ENCODE results near the gene EWSR1. TPM values are rescaled to one million over a fixed set of nuclear protein-coding genes. Genes with fewer than 3 reads are reported as not detected.

The EWSR1 gene
- total and polyA plus RNA-seq, 2 experiments from 2014 or later = 154 to 210 TPM

GRCh38 chr22:29299136-29299900, 31.2 kb downstream of the EWSR1 start:
- 88 to 89% methylated on average over 19 of the region's 19 CpGs for WGBS, 2 experiments (ENCODE audit: low coverage in 1 of 2, low lambda C conversion rate in 2 of 2, missing lambda C conversion rate in 2 of 2)
- Histone ChIP-seq H3K9ac (no peak overlapping the region), H3K9me2 (ENCODE audit: insufficient read depth) (no peaks in the 10 kb centered on the region), H4K20me1 (ENCODE audit: insufficient read depth) (no peaks in the 10 kb centered on the region), H3K4me1 (ENCODE audit: insufficient read depth) (no peaks in the 10 kb centered on the region), H2AFZ (no peak overlapping the region), H3F3A (ENCODE audit: insufficient read depth) (peaks cover 56% of the 10 kb centered on the region), H3K79me2 (ENCODE audit: insufficient read depth) (peaks cover 11% of the 10 kb centered on the region; the same call in 1 of the 2 replicates), H3K27me3 (replicated peaks; ENCODE audit: insufficient read depth) (no peaks in the 10 kb centered on the region), H3K4me3 (no peak overlapping the region), H3K36me3 (ENCODE audit: low read depth) (peaks cover 62% of the 10 kb centered on the region), H3K27ac (no peak overlapping the region), H3K9me3 (ENCODE audit: low read depth) (no peaks in the 10 kb centered on the region), H3K4me2 (ENCODE audit: unreplicated experiment) (no peak overlapping the region)
- in situ Hi-C loops (cut with MboI) = no loop called here
- no peak for DNase-seq
- TF ChIP-seq EZH2 (IDR thresholded peaks at IDR 0.05; ENCODE audit: insufficient read depth, poor library complexity, severe bottlenecking) = no peak
- no peak for TF ChIP-seq EZH2phosphoT487 (IDR thresholded peaks at IDR 0.05; ENCODE audit: insufficient read depth, low read depth)

- H2AFZ ChIP-seq = no peak overlapping the region
- DNase-seq = no peak
- H3K9me3 ChIP-seq (ENCODE audit: low read depth) = no peaks in the 10 kb centered on the region
- no peaks in the 10 kb centered on the region for H4K20me1 ChIP-seq (ENCODE audit: insufficient read depth)
- no peak for TF ChIP-seq EZH2phosphoT487 (IDR thresholded peaks at IDR 0.05; ENCODE audit: insufficient read depth, low read depth)
- no peak for TF ChIP-seq EZH2 (IDR thresholded peaks at IDR 0.05; ENCODE audit: insufficient read depth, poor library complexity, severe bottlenecking)
- peaks cover 50% of the 10 kb centered on the region for H3K36me3 ChIP-seq (ENCODE audit: low read depth)
- no peak overlapping the region for H3K4me2 ChIP-seq (ENCODE audit: unreplicated experiment)
- no peaks in the 10 kb centered on the region for H3K4me1 ChIP-seq (ENCODE audit: insufficient read depth)
- H3K9ac ChIP-seq = no peak overlapping the region
- H3K79me2 ChIP-seq (ENCODE audit: insufficient read depth) = 0 out of 2 replicates have a peak, but pooled peaks cover 7% of the 10 kb centered on the region
- peaks cover 55% of the 10 kb centered on the region for H3F3A ChIP-seq (ENCODE audit: insufficient read depth)
- H3K27ac ChIP-seq = no peak overlapping the region
- 73 to 74% methylated on average over 4 of the region's 4 CpGs for WGBS, 2 experiments (ENCODE audit: low coverage in 1 of 2, low lambda C conversion rate in 2 of 2, missing lambda C conversion rate in 2 of 2)
- H3K27me3 ChIP-seq (replicated peaks; ENCODE audit: insufficient read depth) = no peaks in the 10 kb centered on the region
- in situ Hi-C loops (cut with MboI) = no loop called here
- no peak overlapping the region for H3K4me3 ChIP-seq
- H3K9me2 ChIP-seq (ENCODE audit: insufficient read depth) = no peaks in the 10 kb centered on the region
These were observed 32.4 kb downstream of the EWSR1 start for GRCh38 chr22:29300467-29300806.

- H3F3A ChIP-seq (ENCODE audit: insufficient read depth) = peaks cover 49% of the 10 kb centered on the region
- no peaks in the 10 kb centered on the region for H4K20me1 ChIP-seq (ENCODE audit: insufficient read depth)
- H3K9me2 ChIP-seq (ENCODE audit: insufficient read depth) = no peaks in the 10 kb centered on the region
- TF ChIP-seq EZH2 (IDR thresholded peaks at IDR 0.05; ENCODE audit: insufficient read depth, poor library complexity, severe bottlenecking) = no peak
- no peak overlapping the region for H3K4me3 ChIP-seq
- no peak overlapping the region for H3K4me2 ChIP-seq (ENCODE audit: unreplicated experiment)
- H3K27ac ChIP-seq = no peak overlapping the region
- no peak for DNase-seq
- H3K4me1 ChIP-seq (ENCODE audit: insufficient read depth) = no peaks in the 10 kb centered on the region
- H3K9me3 ChIP-seq (ENCODE audit: low read depth) = no peaks in the 10 kb centered on the region
- no peaks in the 10 kb centered on the region for H3K27me3 ChIP-seq (replicated peaks; ENCODE audit: insufficient read depth)
- H3K9ac ChIP-seq = no peak overlapping the region
- peaks cover 45% of the 10 kb centered on the region for H3K36me3 ChIP-seq (ENCODE audit: low read depth)
- in situ Hi-C loops (cut with MboI) = no loop called here
- no peak overlapping the region for H2AFZ ChIP-seq
- WGBS, 2 experiments (ENCODE audit: low coverage in 1 of 2, low lambda C conversion rate in 2 of 2, missing lambda C conversion rate in 2 of 2) = 67 to 74% methylated on average over 10 of the region's 10 CpGs
- 0 out of 2 replicates have a peak, but pooled peaks cover 5% of the 10 kb centered on the region for H3K79me2 ChIP-seq (ENCODE audit: insufficient read depth)
These were observed 32.9 kb downstream of the EWSR1 start for GRCh38 chr22:29300807-29301601.

GRCh38 chr22:29301716-29302401, 33.8 kb downstream of the EWSR1 start:
- H3K27me3 ChIP-seq (replicated peaks; ENCODE audit: insufficient read depth) = no peaks in the 10 kb centered on the region
- no peak overlapping the region for H3K4me3 ChIP-seq
- no peaks in the 10 kb centered on the region for H3K79me2 ChIP-seq (ENCODE audit: insufficient read depth)
- H3F3A ChIP-seq (ENCODE audit: insufficient read depth) = peaks cover 40% of the 10 kb centered on the region
- no peaks in the 10 kb centered on the region for H3K9me2 ChIP-seq (ENCODE audit: insufficient read depth)
- no peak overlapping the region for H3K27ac ChIP-seq
- in situ Hi-C loops (cut with MboI) = no loop called here
- peaks cover 36% of the 10 kb centered on the region for H3K36me3 ChIP-seq (ENCODE audit: low read depth)
- no peak overlapping the region for H3K4me2 ChIP-seq (ENCODE audit: unreplicated experiment)
- no peak for DNase-seq
- H3K9ac ChIP-seq = no peak overlapping the region
- 88 to 91% methylated on average over 17 of the region's 17 CpGs for WGBS, 2 experiments (ENCODE audit: low coverage in 1 of 2, low lambda C conversion rate in 2 of 2, missing lambda C conversion rate in 2 of 2)
- H2AFZ ChIP-seq = no peak overlapping the region
- TF ChIP-seq EZH2phosphoT487 (IDR thresholded peaks at IDR 0.05; ENCODE audit: insufficient read depth, low read depth) (no peak), EZH2 (IDR thresholded peaks at IDR 0.05; ENCODE audit: insufficient read depth, poor library complexity, severe bottlenecking) (no peak)
- no peaks in the 10 kb centered on the region for H3K9me3 ChIP-seq (ENCODE audit: low read depth)
- no peaks in the 10 kb centered on the region for H4K20me1 ChIP-seq (ENCODE audit: insufficient read depth)
- no peaks in the 10 kb centered on the region for H3K4me1 ChIP-seq (ENCODE audit: insufficient read depth)

All from GM23248 (cell line).